Measurements from ENCODE around the gene KIAA1586. TPM values are rescaled to one million over a fixed set of nuclear protein-coding genes. Genes with fewer than 3 reads are reported as not detected.
A peak's percentile ranks its signal among the peaks of the same experiment; 100 is the strongest.

KIAA1586 gene
- total and polyA plus RNA-seq, 9 of the 15 experiments (the other 6 are each of a cell fraction or from before 2014, with no cell fraction given): 23.4 to 43.6 (median 29.5) TPM

GRCh38 chr6:57089687-57090457 is 43.4 kb downstream of the KIAA1586 start, which contains the start of gene ZNF451 (continued):
- TF ChIP-seq PHTF2 (CRISPR knock-in tag; IDR thresholded peaks at IDR 0.05): no peak
- peak in 1 of 2 experiments; percentile 95; a peak in 2 of 4 replicates for TF ChIP-seq SIN3A (IDR thresholded peaks at IDR 0.05; ENCODE audit: borderline replicate concordance in 2 of 2, control insufficient read depth in 1 of 2, low read depth in 2 of 2, low read length in 2 of 2)
- peak; percentile 67; the same call in 1 of the 2 replicates for TF ChIP-seq PHB2 (IDR thresholded peaks at IDR 0.05; ENCODE audit: low read depth)
- TF ChIP-seq, protein P1, sequence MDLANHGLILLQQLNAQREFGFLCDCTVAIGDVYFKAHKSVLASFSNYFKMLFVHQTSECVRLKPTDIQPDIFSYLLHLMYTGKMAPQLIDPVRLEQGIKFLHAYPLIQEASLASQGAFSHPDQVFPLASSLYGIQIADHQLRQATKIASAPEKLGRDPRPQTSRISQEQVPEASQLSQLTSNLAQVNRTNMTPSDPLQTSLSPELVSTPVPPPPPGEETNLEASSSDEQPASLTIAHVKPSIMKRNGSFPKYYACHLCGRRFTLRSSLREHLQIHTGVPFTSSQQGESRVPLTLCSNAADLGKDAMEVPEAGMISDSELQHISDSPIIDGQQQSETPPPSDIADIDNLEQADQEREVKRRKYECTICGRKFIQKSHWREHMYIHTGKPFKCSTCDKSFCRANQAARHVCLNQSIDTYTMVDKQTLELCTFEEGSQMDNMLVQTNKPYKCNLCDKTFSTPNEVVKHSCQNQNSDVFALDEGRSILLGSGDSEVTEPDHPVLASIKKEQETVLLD (IDR thresholded peaks at IDR 0.05): peak; percentile 66; the same call in 1 of the 2 replicates
- TF ChIP-seq SIRT6 (IDR thresholded peaks at IDR 0.05; ENCODE audit: low read depth, low read length): no peak
- TF ChIP-seq TAF9B (IDR thresholded peaks at IDR 0.05; ENCODE audit: partially characterized antibody): peak; percentile 96
- peak in 1 of 2 experiments; percentile 44; a peak in 1 of 4 replicates for TF ChIP-seq TEAD1 (CRISPR knock-in tag; IDR thresholded peaks at IDR 0.05)
- no peak for TF ChIP-seq ZNF140 (CRISPR knock-in tag; IDR thresholded peaks at IDR 0.05)
- TF ChIP-seq ZNF696 (CRISPR knock-in tag; conservative IDR thresholded peaks at IDR 0.05): no peak
- TF ChIP-seq RHOXF2B (CRISPR knock-in tag; conservative IDR thresholded peaks at IDR 0.05): no peak
- 0 out of 2 replicates have a peak, but pooled peaks have one; percentile 62 for TF ChIP-seq NCOA1 (IDR thresholded peaks at IDR 0.05; ENCODE audit: low read depth)
- no peak for TF ChIP-seq CHD4 (IDR thresholded peaks at IDR 0.05; ENCODE audit: insufficient read depth, insufficient replicate concordance, low read depth, low read length, poor library complexity, severe bottlenecking)
- peak; percentile 45; the same call in 1 of the 2 replicates for TF ChIP-seq SPI1 (IDR thresholded peaks at IDR 0.05; ENCODE audit: borderline replicate concordance, low read depth, low read length)
- TF ChIP-seq ZNF780A (CRISPR knock-in tag; IDR thresholded peaks at IDR 0.05): no peak
- peak; percentile 42; the same call in 1 of the 2 replicates for TF ChIP-seq NR1H2 (CRISPR knock-in tag; IDR thresholded peaks at IDR 0.05)
- 0 out of 2 replicates have a peak, but pooled peaks have one; percentile 56 for TF ChIP-seq HDGF (IDR thresholded peaks at IDR 0.05)
- TF ChIP-seq, protein P2, sequence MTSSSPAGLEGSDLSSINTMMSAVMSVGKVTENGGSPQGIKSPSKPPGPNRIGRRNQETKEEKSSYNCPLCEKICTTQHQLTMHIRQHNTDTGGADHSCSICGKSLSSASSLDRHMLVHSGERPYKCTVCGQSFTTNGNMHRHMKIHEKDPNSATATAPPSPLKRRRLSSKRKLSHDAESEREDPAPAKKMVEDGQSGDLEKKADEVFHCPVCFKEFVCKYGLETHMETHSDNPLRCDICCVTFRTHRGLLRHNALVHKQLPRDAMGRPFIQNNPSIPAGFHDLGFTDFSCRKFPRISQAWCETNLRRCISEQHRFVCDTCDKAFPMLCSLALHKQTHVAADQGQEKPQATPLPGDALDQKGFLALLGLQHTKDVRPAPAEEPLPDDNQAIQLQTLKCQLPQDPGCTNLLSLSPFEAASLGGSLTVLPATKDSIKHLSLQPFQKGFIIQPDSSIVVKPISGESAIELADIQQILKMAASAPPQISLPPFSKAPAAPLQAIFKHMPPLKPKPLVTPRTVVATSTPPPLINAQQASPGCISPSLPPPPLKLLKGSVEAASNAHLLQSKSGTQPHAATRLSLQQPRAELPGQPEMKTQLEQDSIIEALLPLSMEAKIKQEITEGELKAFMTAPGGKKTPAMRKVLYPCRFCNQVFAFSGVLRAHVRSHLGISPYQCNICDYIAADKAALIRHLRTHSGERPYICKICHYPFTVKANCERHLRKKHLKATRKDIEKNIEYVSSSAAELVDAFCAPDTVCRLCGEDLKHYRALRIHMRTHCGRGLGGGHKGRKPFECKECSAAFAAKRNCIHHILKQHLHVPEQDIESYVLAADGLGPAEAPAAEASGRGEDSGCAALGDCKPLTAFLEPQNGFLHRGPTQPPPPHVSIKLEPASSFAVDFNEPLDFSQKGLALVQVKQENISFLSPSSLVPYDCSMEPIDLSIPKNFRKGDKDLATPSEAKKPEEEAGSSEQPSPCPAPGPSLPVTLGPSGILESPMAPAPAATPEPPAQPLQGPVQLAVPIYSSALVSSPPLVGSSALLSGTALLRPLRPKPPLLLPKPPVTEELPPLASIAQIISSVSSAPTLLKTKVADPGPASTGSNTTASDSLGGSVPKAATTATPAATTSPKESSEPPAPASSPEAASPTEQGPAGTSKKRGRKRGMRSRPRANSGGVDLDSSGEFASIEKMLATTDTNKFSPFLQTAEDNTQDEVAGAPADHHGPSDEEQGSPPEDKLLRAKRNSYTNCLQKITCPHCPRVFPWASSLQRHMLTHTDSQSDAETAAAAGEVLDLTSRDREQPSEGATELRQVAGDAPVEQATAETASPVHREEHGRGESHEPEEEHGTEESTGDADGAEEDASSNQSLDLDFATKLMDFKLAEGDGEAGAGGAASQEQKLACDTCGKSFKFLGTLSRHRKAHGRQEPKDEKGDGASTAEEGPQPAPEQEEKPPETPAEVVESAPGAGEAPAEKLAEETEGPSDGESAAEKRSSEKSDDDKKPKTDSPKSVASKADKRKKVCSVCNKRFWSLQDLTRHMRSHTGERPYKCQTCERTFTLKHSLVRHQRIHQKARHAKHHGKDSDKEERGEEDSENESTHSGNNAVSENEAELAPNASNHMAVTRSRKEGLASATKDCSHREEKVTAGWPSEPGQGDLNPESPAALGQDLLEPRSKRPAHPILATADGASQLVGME (CRISPR knock-in tag; IDR thresholded peaks at IDR 0.05): no peak
- TF ChIP-seq ZSCAN29 (IDR thresholded peaks at IDR 0.05): no peak
- TF ChIP-seq ZBTB9 (CRISPR knock-in tag; IDR thresholded peaks at IDR 0.05): 0 out of 2 replicates have a peak, but pooled peaks have one; percentile 54
- TF ChIP-seq ZNF311 (CRISPR knock-in tag; IDR thresholded peaks at IDR 0.05): no peak
